HG03159 (cell line): ENCODE measurements around the gene LRIT3.

Experiments
- ATAC-seq: cut with Tn5 transposase; IDR thresholded peaks from one replicate; pipeline ENCODE4 v1.9.1; 2021; ENCODE audit warnings: mild to moderate bottlenecking, moderate library complexity; ENCODE audit not compliant: unreplicated experiment

LRIT3 gene

GRCh38 chr4:109890076-109890475, 42.2 kb downstream of the LRIT3 start:
- no peak for ATAC-seq

- ATAC-seq = no peak
Observed at GRCh38 chr4:109902559-109903251, 54.8 kb downstream of the LRIT3 start.

GRCh38 chr4:109908731-109909130, 60.8 kb downstream of the LRIT3 start:
- ATAC-seq = no peak

GRCh38 chr4:109910256-109910655, 62.3 kb downstream of the LRIT3 start:
- no peak for ATAC-seq

GRCh38 chr4:109912706-109913595, 65.0 kb downstream of the LRIT3 start, which contains the start of gene EGF:
TSS of gene EGF (plus strand) at chr4:109912883. CDS start at chr4:109913336, 453 bp downstream.
- ATAC-seq = no peak

- ATAC-seq = no peak
Observed at GRCh38 chr4:109913596-109914241, 65.8 kb downstream of the LRIT3 start.

GRCh38 chr4:109914322-109914721, 66.4 kb downstream of the LRIT3 start:
- ATAC-seq = no peak

- no peak for ATAC-seq
Observed at GRCh38 chr4:109915385-109916026, 67.6 kb downstream of the LRIT3 start.

- no peak for ATAC-seq
Observed at GRCh38 chr4:109916027-109916409, 68.1 kb downstream of the LRIT3 start.

GRCh38 chr4:109921384-109921808, 73.5 kb downstream of the LRIT3 start:
- no peak for ATAC-seq
